Inflammatory macrophage treated with lipopolysaccharide for 4 hours (primary cell): ENCODE measurements around the gene SIGLEC9.

Source experiments
- DNase-seq: peaks from one replicate; pipeline ENCODE4 v3.0.0-alpha.2; 2020

The SIGLEC9 gene

DNA sequence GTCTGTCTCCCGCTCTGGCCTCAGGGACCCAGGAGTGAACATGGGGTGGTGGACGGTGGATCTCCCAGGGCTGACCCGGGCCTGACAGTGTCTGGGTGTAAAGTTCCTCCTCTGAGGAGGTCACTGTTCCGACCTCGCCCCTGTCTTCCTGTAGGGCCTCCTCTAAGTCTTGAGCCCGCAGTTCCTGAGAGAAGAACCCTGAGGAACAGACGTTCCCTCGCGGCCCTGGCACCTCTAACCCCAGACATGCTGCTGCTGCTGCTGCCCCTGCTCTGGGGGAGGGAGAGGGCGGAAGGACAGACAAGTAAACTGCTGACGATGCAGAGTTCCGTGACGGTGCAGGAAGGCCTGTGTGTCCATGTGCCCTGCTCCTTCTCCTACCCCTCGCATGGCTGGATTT is at the start of gene SIGLEC9:
Gene SIGLEC9 (plus strand): TSS at position 178 of the 400 bp plus-strand sequence. CDS start 69 bp downstream, at position 247.
- peak; percentile 67 for DNase-seq

DNA sequence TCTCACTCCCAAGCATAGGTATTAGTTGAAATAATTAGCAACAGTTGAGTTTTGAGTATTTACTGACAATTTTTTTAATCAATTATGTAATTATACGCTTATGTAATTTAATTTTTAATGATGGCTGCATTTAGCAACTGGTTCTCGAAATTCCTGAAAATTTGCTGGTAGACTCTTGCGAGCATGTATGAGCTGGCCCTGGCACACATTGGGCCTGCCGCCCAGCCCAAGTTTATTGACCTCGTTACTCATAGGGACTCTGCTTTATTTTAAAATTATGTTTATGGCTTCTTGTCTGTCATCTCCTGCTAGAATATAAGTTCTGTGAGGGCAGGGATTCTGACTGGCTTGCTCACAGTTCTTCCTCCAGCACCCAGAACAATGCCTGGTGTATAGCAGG is 48.7 kb upstream of the SIGLEC9 start:
- DNase-seq = no peak

DNA sequence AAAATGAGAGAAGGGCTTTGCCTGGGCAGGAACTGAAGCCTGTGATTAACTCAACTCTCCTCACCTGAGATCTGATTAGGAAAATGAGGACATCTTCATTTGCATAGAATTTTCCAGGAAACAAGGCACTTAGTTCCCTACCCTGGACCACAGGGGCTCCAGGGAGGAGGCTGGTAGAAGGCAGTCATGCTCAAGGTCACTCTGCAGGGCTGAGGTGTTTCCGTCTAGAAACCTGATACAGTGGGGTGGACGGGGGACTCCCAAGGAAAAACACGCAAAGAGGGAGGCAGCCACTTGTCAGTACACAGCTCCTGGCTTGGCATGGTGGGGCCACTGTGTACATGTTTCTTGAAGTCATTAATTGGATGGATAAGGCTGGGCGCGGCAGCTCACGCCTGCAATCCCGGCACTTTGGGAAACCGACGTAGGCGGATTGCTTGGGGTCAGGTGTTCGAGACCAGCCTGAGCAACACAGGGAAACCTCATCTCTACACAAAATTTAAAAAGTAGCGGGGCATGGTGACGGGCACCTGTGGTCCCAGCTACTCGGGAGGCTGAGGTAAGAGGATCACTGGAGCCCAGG is 48.0 kb upstream of the SIGLEC9 start:
- DNase-seq = no peak

DNA sequence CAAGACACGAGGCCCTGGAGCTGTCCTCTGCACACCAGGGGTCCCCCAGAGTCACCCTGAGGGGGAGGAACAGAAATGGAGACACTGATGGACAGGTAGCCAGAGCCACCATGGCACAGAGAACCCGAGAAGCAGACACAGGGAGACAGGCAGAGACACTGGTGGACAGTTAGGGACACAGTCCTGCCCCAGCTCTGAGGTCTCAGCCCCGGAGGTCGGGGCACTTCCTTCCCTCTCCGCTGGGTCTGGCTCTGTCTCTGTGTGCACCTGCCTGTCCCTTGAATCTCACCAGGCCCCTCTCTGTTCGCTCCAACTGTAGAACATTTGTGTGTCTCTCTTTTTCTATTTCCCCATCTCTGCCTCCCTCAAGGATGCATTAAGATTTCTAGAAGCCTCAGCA is 46.6 kb upstream of the SIGLEC9 start:
- no peak for DNase-seq

DNA sequence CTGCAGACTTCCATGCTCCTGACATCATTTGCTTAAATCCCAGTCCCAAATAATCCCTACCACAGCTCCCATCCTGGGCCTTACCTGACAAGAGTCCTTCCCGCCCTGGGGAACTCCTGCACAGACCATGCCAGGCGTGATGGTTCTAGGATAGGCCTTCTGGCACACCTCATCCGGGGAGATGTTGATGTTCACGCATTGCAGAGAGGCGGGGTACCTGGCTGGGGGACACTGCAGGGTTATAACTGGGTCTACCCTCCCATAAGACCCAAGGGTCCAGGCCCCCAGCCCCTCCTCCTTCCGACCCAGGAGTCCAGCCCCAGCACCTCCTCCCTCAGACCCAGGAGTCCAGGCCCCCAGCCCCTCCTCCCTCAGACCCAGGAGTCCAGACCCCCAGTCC is 46.0 kb upstream of the SIGLEC9 start:
- DNase-seq = no peak

DNA sequence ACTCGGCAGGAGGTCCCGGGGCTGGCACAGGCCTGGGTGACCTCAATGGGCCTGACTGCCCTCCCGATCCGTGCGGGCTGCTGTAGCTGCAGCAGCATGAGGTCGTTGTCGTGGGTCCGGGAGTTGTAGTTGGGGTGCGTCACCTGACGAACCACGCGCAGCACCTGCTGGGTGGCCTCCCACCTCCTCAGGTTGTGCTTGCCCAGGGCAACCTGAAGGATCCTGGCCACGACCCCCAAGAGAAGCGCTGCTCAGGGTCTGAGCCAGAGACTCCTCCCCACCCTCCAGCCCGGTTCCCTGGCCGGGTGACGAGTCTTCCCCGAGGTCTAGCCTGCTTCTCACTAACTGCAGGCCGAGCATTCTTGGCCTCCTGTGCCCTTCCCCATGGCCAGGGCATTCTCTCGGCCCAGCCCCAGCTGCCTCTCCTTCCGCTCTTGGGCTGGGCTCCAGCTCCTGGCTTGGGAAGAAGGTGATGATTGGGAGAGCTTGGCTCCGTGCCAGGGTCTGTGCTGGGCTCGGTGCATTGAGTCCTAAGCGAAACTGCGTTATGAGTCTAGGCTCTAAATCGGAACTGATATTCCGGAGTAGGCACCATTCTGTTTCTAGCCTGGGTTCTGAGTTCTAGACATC is 45.1 kb upstream of the SIGLEC9 start:
- no peak for DNase-seq

DNA sequence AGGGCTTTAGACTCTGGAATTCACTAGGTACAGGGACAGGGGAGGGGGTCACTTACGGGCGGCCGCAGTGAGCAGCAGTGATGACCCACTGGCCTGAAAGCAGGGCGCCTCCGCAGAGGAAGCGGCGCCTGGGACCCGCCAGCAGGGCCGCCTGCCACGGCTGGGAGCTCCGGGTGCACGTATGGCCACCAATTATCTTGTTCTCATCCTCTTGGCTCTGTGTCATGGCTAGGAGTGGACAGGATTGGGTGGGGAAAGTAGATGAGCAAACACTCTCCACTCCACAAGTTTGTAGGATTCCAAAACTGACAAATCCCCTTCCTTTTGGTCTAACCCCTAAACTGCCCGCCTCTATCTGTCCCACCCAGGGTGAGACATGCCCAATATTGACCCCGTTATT is 43.2 kb upstream of the SIGLEC9 start:
- no peak for DNase-seq

DNA sequence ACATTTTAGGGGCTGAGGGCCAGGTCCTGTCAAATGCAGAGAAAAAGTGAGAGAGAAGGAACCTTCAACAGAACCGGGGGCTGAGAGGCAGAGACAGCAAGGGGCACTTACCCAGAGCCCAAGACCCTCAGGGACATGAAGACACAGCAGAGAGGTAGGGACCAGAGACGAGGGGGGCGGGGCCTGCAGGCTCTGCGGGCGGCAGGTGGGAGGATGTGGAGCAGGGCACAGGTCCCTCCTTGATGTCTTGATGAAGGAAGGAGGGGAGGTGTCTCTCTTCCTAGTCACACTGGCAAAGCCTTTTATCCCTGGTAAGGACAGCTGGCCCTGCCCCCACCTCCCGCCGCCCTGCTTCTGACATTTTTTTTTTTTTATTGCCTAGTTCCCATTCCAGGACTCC is 42.1 kb upstream of the SIGLEC9 start, which contains the start of gene KLK14:
Gene KLK14 (minus strand): TSS at position 277 of the 400 bp plus-strand sequence. CDS start 273 bp downstream, at position 4.
- no peak for DNase-seq

DNA sequence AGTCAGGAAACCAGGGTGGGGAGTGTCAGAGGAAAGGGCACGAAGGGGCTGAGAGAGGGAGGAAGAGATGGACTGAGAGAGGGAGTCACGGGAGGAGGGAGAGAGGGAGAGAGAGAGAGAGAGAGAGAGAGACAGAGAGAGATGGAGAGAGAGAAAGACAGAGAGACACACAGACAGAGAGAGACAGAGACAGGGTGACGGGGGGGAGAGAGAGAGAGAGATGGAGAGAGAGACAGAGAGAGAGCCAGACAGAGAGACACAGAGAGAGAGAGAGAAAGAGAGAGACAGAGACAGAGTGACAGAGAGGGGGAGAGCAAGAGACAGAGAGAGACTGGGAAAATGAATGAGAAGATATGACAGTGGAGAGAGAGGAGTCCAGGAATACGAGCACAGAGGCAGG is 41.5 kb upstream of the SIGLEC9 start:
- no peak for DNase-seq

DNA sequence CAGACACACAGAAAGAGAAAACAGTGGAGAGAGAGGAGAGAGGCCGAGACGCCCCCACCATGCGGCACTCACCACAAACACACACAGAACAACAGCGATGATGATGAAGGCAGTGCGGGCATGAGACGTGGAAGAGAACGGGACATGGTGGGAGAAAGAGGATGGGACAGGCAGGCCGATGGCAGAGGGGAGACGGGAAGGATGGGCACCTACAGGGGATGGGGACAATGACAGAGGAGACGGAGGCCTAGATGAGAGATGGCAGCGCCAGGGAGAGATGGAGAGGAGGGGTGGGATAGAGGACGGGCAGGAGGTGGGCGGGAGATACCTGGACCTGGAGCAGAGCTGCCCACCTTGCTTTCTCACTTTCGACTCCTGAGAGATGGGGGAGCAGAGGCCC is 40.9 kb upstream of the SIGLEC9 start:
- no peak for DNase-seq

DNA sequence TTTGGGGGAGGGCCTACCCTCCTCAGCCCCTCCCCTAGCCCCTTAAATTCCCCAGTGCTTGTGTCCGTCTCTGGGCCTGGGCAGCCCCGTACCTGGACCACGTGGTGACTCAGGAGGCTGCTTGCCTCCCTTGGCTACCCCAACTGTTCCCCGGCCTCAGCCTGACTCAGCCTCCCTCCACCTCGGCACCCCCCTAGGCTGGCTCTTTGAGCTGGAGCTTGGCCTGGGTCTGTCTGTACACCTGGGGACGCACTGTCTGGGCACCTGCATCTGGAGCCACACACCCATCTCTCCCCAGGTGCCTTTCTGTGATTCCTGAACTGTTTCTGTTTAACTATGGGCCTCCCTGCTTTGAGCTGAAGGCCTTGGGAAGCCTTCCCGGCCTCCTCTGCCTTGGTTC is 40.2 kb upstream of the SIGLEC9 start:
- no peak for DNase-seq

DNA sequence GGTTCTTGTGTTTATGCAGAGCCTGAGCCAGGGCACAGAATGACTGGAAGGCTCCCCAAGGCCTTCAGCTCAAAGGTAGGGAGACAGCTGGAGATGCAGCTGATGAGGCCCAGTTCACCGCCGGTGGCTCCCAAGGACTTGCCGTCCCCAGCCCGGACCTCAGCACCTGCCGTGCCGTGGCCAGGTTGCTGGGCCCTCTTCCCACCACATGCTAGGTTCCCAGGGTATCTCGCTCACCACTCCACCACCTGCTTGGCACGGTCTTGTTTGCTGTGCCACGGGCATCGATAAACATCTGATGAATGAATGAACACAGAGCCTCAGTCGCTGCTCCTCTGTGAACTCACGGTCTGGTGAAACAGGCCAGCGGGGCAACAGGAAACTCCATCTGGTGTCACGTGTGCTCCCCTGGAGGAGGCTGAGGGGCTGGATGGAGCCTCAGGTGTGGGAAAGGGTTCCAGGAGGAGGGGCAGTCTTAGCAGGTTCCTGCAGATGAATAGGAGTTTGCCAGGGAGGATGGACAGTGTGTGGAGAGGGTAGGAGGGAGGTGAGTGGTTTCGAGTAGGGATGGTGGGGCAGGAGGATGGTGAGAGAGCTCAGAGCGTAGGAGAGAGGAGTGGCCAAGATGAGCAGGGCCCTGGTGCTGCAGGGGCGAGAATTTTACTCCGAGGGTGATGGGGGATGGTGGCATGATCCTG is 38.4 kb upstream of the SIGLEC9 start:
- no peak for DNase-seq

DNA sequence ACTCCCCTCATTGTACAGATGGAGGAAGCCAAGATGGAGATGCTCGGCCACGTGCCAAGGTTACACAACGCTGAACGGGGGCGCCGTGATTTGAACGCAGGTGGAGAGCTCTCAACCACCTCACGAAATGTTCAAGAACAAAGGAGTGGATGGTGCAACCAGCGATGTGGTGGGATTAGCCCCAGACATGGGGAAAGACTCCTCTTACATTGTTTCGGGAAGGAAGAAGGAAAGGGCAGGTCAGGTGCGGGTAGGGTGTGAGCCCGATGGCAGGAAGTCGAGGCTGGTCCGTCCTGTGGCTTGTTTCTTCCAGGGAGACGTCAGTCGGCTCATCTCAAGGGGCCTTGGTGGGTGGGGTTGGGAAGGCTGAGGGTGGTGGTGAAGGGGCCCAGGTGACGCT is 34.9 kb upstream of the SIGLEC9 start:
- no peak for DNase-seq

DNA sequence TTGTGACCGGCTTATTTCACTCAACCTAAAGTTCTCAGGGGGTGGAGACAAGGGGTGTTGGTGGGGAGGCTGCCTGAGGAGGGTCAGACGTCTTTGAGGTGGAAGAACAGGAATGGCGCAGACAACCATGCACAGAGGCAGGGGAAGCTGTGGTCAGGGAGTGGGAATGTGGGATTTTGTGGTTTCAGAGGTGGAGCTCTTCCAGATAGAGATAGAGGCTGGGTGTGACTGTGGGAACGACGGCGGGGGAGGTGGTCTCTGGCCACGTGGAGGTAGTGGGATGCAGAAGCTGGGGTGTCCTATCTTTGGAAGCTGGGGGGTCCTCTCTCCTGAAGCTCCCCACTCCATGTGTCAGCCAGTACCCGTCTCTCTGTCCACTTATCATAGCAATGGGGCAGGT is 34.2 kb upstream of the SIGLEC9 start:
- DNase-seq = no peak

DNA sequence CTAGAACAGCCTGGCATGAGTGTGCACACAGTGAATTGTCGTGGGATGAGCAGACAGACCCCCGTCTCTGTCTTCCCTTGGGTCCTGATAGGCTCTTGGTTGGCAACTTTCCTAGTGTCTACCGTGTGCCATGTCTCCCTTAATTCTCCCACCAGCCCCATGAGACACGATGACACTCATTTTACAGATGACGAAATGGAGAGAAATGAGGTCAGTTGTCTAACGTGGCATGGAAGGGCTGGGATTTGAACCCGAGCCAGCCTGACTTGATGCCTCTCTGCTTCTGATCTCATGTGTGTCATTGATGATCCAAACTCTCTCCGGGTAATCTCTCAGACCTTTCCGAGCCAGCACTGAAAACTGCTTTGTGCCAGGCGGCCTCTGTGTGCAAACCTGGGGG is 33.6 kb upstream of the SIGLEC9 start:
- no peak for DNase-seq

DNA sequence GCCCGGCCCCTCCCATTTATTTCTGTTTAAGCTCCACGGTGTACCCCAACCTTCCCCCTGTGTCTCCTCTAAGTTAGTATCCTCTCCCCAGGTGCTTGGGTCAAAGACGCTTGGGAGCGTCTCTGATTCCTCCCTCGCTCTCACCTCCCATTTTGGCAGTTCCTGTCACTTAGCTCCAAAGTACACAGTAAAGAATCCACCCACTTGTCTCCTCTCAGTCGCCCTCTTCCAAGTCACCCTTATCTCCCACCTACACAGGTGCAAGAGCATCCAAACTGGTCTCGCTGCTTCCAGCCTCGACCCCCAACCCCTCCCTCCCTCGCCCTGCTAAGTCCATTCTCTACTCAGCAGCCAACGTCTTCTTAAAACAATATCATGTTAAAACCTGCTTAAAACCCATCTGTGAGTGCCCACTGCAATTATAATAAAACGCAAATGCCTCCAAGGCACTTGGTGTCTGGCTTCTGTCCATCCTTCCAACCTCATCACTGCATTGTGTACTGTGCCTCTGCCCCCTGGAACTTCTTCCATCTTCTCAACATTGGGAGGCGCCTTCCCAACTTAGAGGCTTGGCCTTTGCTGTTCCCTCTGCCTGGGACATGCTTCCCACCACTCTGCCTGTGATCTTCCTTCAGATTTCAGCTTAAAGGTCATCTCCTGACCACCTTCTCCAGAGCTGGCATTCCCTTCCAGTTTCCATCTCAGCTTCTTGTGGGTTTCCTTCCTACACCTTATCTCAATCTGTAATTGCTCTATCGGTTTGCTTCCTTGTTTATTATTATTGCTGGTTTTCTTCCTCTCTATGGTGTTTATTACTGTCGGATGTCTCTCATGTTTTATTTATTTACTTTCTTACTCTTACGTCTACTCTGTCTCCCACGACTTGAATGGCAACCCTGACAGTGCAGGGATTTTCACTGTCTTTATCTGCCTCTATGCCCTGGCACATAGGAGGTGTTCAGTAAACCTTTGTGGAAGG is 32.5 kb upstream of the SIGLEC9 start:
- DNase-seq = no peak

DNA sequence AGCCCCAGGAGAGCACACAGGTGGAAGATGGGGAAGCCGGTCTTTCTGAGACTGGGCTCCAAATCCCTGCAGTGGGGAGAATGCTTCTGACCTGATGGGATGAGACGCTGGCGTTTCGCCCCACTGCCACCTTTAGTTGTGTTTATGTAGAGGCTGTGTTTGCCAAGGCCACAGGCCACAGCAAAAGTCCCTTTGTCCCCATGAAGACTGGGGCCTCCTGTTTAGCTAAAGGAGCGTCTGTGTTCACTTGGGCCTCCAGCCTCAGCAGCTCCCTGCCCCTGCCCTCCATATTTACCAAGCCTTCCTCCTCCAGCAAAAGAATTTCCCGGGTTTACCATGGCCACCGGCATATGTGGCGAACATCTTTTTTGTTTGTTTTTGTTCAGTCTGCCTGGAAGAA is 31.6 kb upstream of the SIGLEC9 start:
- DNase-seq = no peak

DNA sequence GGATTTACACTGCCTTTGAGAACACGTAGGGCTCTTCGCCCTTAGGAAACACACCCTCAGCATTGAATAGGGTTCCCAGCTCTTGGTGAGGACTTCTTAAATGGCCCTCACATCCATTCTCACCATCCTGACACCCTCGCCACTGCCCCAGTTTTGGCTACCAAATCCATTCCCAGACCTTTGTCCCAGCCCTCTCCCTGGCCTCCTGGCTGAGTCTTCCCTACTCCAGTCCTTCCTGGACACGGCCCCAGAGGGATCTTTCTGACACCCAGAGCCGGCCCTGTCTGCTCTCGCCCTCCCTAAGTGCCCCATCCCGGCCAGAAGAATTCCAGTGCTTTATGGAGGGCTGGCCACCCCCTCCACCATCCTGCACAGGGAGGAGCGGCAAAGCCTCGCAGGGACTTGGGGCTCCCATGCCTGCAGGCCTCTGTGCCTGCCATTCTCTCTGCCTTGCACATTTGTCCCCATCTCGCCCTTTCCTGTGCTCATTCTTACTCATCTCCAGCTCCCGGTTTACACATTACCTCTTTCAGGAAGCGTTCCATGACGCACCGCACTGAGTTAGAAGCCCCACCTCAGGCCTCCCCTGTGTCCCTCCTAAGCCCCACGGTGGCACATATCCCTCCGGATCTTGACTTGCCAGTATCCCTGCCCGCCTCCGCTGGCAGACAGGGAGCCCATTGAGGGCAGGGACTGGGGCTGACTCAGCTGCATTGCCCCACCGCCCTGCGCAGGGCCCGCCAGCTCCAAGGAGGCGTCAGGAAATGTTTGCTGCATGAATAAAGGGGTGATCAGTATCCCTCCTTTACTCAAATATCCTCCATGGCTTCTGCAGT is 31.0 kb upstream of the SIGLEC9 start:
- DNase-seq = no peak

DNA sequence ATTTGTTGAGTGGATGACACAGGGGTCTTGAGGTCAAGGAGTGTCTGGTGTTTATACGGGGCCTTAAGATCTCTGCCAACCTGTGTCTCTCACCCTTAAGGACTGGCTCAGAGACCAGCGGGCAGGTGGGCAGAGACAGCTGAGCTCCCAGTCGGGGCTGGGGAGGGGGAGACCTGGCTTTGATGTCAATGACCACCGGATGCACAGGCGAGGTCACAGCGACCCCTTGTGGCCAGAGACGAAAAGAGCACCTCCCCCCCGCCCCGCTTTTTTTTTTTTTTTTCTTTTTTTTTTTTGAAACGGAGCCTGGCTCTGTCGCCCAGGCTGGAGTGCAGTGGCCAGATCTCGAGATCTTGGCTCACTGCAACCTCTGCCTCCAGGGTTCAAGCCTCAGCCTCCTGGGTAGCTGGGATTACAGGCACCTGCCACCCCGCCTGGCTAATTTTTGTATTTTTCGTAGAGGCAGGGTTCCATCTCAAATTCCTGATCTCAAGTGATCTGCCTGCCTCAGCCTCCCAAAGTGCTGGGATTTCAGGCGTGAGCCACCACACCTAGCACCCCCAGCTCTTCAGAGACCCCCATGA is 29.9 kb upstream of the SIGLEC9 start:
- DNase-seq = peak; percentile 10

DNA sequence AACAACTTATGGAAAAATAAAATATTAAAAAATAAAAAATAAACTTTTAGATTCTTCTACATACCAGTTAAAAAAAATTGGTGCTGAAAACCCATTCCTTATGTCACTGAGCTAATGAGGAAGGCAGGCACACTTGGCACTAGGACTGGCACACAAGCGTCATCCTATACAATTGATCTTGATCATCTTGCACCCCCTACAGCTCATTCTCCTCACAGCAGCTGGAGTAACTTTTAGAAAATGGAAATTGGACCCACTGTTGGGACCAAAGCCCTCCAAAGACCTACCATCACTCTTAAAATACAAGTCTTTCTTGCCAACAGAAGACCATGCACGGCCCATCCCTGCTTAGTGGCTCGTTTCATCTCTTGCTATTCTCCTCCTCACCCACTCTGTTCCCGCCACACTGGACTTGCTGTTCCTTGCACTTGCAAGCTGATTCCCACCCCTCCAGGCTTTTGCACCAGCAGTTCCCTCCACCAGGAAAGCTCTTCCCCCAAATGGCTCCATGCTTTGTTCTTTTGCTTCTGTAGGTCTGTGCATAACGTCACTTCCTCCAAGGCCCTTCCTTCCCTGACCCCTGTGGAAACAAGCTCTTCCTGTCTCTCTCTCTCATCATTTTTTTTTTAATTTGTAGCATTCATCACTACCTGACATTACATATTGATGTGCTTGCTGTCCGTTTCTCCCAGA is 28.1 kb upstream of the SIGLEC9 start:
- peak; percentile 10 for DNase-seq

DNA sequence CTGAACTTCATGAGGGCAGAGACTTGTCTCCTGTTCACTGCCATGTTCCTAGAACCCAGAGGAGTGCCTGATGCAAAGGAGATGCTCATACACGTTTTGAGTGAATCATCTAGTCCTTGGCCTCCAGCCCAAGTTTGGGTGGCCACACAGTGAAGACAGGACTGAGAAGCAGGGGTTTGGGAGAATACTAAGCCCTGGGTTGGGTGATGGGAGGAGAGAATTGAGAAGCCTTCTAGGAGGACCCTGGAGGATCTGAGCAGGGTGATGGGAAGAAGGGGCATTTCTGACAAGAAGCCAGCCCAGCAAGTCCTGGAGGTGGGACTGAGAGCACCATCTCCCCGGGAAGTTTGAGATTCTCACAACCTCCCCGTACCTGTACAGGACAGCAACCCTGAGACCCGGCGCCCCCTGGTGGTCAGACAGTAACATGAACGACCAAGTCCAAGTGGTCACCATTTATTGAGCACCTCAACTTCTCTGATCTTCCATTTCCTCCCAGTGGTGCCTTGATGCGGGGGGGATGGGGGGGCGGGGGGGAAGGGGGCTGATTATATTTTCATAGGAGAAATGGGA is 27.5 kb upstream of the SIGLEC9 start:
- peak; percentile 40 for DNase-seq
